PC-9 (cell line): ENCODE measurements around the gene FHAD1.

ENCODE experiments used
- CTCF ChIP-seq: fragments of 200-600 bp; sonication (generic); conservative IDR thresholded peaks from 2 replicates; pipeline ENCODE4 v1.6.1; 2017; ENCODE audit warnings: mixed run types, antibody characterized with exemption, mild to moderate bottlenecking, moderate library complexity
- EZH2 ChIP-seq: fragments of 200-600 bp; sonication (generic); IDR thresholded peaks from 2 replicates; pipeline ENCODE4 v1.8.0; 2017; ENCODE audit warnings: antibody characterized with exemption, low read depth

DNA sequence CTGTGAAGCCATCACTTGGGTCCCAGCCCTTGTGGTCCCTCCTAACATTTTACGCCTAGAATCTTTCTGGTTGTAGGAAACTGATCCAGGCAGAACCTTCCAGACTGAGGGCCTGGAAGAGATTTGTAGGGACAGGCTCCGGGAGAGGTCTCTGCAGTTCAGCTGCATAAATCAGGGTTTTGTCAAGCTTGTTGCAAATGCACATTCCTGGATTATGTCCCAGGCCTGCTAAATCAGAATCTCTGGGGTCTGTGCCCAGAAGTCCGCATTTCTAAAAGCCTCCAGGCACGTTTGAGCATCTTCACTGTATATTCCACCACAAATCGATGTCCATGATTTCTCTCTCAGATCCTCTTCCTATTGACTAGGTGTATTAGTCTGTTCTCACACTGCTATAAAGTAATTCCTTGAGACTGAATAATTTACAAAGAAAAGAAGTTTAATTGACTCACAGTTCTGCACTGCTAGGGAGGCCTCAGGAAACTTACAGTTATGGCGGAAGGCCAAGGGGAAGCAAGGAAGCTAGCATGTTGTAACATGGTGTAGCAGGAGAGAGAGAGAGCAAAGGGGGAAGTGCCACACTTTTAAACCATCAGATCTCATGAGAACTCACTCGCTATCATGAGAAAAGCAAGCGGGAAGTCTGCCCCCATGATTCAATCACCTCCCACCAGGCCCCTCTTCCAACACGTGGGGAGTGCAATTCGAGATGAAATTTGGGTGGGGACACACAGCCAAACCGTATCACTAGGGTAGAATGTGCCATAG, 1.2 kb upstream of the FHAD1 start:
- TF ChIP-seq CTCF (no peak), EZH2 (no peak)
